ENCODE measurements around the gene FBP2.

FBP2 gene

GRCh38 chr9:94613003-94613402 lies 19.4 kb upstream of the FBP2 start:
- Histone ChIP-seq H3K27me3 (ENCODE audit: insufficient read depth, poor library complexity, severe bottlenecking) (no peaks in the 10 kb centered on the region), H3K27ac (replicated peaks) (no peak overlapping the region), H3K4me3 (replicated peaks; ENCODE audit: insufficient read depth, low read length) (no peak overlapping the region)
- TF ChIP-seq CTCF (IDR thresholded peaks at IDR 0.05; ENCODE audit: insufficient read depth, low read length) (no peak), POLR2AphosphoS5 (IDR thresholded peaks at IDR 0.05; ENCODE audit: low read depth) (no peak), SPI1 (IDR thresholded peaks at IDR 0.05; ENCODE audit: borderline replicate concordance, low read depth) (no peak)
- no peak for DNase-seq (ENCODE audit: low read depth in 1 of 2, low spot score in 1 of 2)

GRCh38 chr9:94612071-94612470 lies 18.4 kb upstream of the FBP2 start:
- H3K27ac ChIP-seq (replicated peaks) = no peak overlapping the region
- H3K4me3 ChIP-seq (replicated peaks; ENCODE audit: insufficient read depth, low read length) = no peak overlapping the region
- DNase-seq (ENCODE audit: low read depth in 1 of 2, low spot score in 1 of 2) = no peak
- H3K27me3 ChIP-seq (ENCODE audit: insufficient read depth, poor library complexity, severe bottlenecking) = no peaks in the 10 kb centered on the region
- no peak for TF ChIP-seq SPI1 (IDR thresholded peaks at IDR 0.05; ENCODE audit: borderline replicate concordance, low read depth)
- no peak for TF ChIP-seq REST (IDR thresholded peaks at IDR 0.05; ENCODE audit: insufficient replicate concordance, low read depth)
- TF ChIP-seq GABPA (IDR thresholded peaks at IDR 0.05; ENCODE audit: low read depth) = no peak
- no peak for TF ChIP-seq CTCF (IDR thresholded peaks at IDR 0.05; ENCODE audit: insufficient read depth, low read length)
- no peak for TF ChIP-seq POLR2AphosphoS5 (IDR thresholded peaks at IDR 0.05; ENCODE audit: low read depth)

GRCh38 chr9:94611638-94612068 lies 18.0 kb upstream of the FBP2 start:
- no peak overlapping the region for H3K4me3 ChIP-seq (replicated peaks; ENCODE audit: insufficient read depth, low read length)
- no peak overlapping the region for H3K27ac ChIP-seq (replicated peaks)
- no peak for TF ChIP-seq SPI1 (IDR thresholded peaks at IDR 0.05; ENCODE audit: borderline replicate concordance, low read depth)
- no peak for TF ChIP-seq POLR2AphosphoS5 (IDR thresholded peaks at IDR 0.05; ENCODE audit: low read depth)
- H3K27me3 ChIP-seq (ENCODE audit: insufficient read depth, poor library complexity, severe bottlenecking) = no peaks in the 10 kb centered on the region
- peak in 1 of 2 experiments; percentile 5 for DNase-seq (ENCODE audit: low read depth in 1 of 2, low spot score in 1 of 2)

GRCh38 chr9:94610181-94610606 lies 16.6 kb upstream of the FBP2 start:
- no peak overlapping the region for H3K4me3 ChIP-seq (replicated peaks; ENCODE audit: insufficient read depth, low read length)
- TF ChIP-seq POLR2AphosphoS5 (IDR thresholded peaks at IDR 0.05; ENCODE audit: low read depth) (no peak), CTCF (IDR thresholded peaks at IDR 0.05; ENCODE audit: insufficient read depth, low read length) (no peak), REST (IDR thresholded peaks at IDR 0.05; ENCODE audit: insufficient replicate concordance, low read depth) (no peak), SPI1 (IDR thresholded peaks at IDR 0.05; ENCODE audit: borderline replicate concordance, low read depth) (no peak), GABPA (IDR thresholded peaks at IDR 0.05; ENCODE audit: low read depth) (no peak)
- H3K27me3 ChIP-seq (ENCODE audit: insufficient read depth, poor library complexity, severe bottlenecking) = no peaks in the 10 kb centered on the region
- no peak for DNase-seq (ENCODE audit: low read depth in 1 of 2, low spot score in 1 of 2)
- no peak overlapping the region for H3K27ac ChIP-seq (replicated peaks)
